Activated B cell treated with CpG ODN at 0.5 μM for 24 hours (primary cell): ENCODE results near the gene DIRAS3. TPM values are rescaled to one million over a fixed set of nuclear protein-coding genes. Genes with fewer than 3 reads are reported as not detected.

ENCODE experiments used
- ATAC-seq: fragments of 200-7000 bp; cut with Tn5 transposase; one replicate; pipeline ENCODE4 v1.10.0; 2021; ENCODE audit warnings: low read depth, mild to moderate bottlenecking, moderate library complexity
- CTCF ChIA-PET: fragments of 350-600 bp; sonication (Branson Sonifier 250); formaldehyde crosslinking; loops from one replicate; lab custom pipeline; 2021; ENCODE audit warnings: antibody characterized with exemption; lab: Charles Lee
- POLR2A ChIA-PET: fragments of 350-600 bp; sonication (Branson Sonifier 250); formaldehyde crosslinking; loops from one replicate; lab custom pipeline; 2021; ENCODE audit warnings: antibody characterized with exemption; lab: Charles Lee
- DNase-seq: peaks from one replicate; pipeline ENCODE4 v3.0.0; 2022
- H3K27ac Mint-ChIP-seq: one replicate; pipeline ENCODE4 v1.8.0; 2020; ENCODE audit warnings: mixed read lengths
- H3K27me3 Mint-ChIP-seq: one replicate; pipeline ENCODE4 v1.8.0; 2021; ENCODE audit warnings: mixed read lengths
- H3K36me3 Mint-ChIP-seq: one replicate; pipeline ENCODE4 v1.8.0; 2021; ENCODE audit warnings: low read depth, mixed read lengths
- H3K4me1 Mint-ChIP-seq: one replicate; pipeline ENCODE4 v1.8.0; 2021; ENCODE audit warnings: mixed read lengths
- H3K4me3 Mint-ChIP-seq: one replicate; pipeline ENCODE4 v1.8.0; 2020; ENCODE audit warnings: mild to moderate bottlenecking, mixed read lengths
- H3K9me3 Mint-ChIP-seq: one replicate; pipeline ENCODE4 v1.8.0; 2020; ENCODE audit warnings: mixed read lengths
- CTCF ChIP-seq: fragments of 200-600 bp; IDR thresholded peaks from one replicate; pipeline ENCODE4 v1.8.0; 2022; ENCODE audit warnings: antibody characterized with exemption, mild to moderate bottlenecking
- intact Hi-C: fragments of 100-400 bp; cut with micrococcal nuclease; formaldehyde crosslinking; loops from one replicate; pipeline ENCODE4 v1.15.1; 2024
- total RNA-seq: library from RNA; stranded (reverse); gene quantifications from 2 replicates; pipeline ENCODE4 v1.2.3, GENCODE V29; 2022

DIRAS3 gene
- total RNA-seq, 1 donor from 2014 or later = not detected

- no peak for TF ChIP-seq CTCF
- ATAC-seq = no peak
- no peaks in the 10 kb centered on the region for H3K4me1 Mint-ChIP-seq
- CTCF ChIA-PET = no interaction called here
- POLR2A ChIA-PET = no interaction called here
- intact Hi-C loops = no loop called here
- peaks cover 2% of the 10 kb centered on the region for H3K9me3 Mint-ChIP-seq
- no peak for DNase-seq
- no peak overlapping the region for H3K4me3 Mint-ChIP-seq
- no peak overlapping the region for H3K27ac Mint-ChIP-seq
- no peaks in the 10 kb centered on the region for H3K36me3 Mint-ChIP-seq
- peaks cover 2% of the 10 kb centered on the region for H3K27me3 Mint-ChIP-seq
Measured at GRCh38 chr1:68057050-68057449, 6.6 kb upstream of the DIRAS3 start.

- POLR2A ChIA-PET = no interaction called here
- CTCF ChIA-PET = no interaction called here
- no peaks in the 10 kb centered on the region for H3K4me1 Mint-ChIP-seq
- peaks cover 11% of the 10 kb centered on the region for H3K27me3 Mint-ChIP-seq
- H3K36me3 Mint-ChIP-seq = no peaks in the 10 kb centered on the region
- intact Hi-C loops = no loop called here
- no peak overlapping the region for H3K27ac Mint-ChIP-seq
- DNase-seq (no peak), ATAC-seq (no peak)
- no peak overlapping the region for H3K4me3 Mint-ChIP-seq
- no peak for TF ChIP-seq CTCF
- no peaks in the 10 kb centered on the region for H3K9me3 Mint-ChIP-seq
Measured at GRCh38 chr1:68051475-68051874, 1.0 kb upstream of the DIRAS3 start.

GRCh38 chr1:68047659-68048026 lies 2.8 kb downstream of the DIRAS3 start:
- ChIA-PET CTCF (no interaction called here), POLR2A (no interaction called here)
- intact Hi-C loops = no loop called here
- TF ChIP-seq CTCF = no peak
- Mint-ChIP-seq H3K27ac (no peak overlapping the region), H3K4me1 (no peaks in the 10 kb centered on the region), H3K27me3 (peaks cover 11% of the 10 kb centered on the region), H3K9me3 (no peaks in the 10 kb centered on the region), H3K4me3 (no peak overlapping the region), H3K36me3 (no peaks in the 10 kb centered on the region)
- DNase-seq (no peak), ATAC-seq (no peak)

DNA sequence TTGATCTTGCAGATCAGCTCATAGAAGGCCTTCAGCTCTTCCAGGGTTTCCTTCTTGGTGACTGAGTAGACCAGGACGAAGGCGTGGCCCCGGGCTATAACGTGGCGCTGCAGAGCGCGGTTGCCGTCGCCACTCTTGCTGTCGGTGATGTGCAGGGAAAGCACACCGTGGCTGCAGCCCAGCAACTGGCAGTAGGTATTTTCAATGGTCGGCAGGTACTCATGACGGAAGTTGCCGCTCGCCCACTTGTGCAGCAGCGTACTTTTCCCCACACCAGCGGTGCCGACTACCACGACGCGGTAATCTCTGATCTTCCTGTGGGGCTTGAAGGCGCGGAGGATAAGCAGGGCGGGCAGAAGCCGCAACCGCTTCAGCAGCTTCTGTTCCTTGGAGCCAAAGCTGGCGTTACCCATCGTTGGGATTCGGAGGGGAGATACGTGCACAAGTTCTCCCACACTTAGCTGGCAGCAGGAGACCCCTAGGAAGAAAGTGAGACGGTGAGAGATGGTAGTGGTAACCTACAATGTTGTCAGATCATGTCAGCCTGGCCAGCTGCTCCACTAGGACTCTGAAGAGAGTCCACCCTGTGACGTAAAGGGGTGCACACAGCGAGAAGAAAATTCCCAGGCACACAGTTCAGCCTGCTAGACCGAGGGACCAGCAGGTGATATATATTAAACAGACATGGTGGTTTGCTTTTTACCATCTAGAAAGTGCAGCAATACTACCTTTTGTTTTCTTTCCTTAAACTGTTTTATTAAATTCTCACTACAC lies 3.4 kb downstream of the DIRAS3 start:
- Mint-ChIP-seq H3K27me3 (peaks cover 9% of the 10 kb centered on the region), H3K36me3 (no peaks in the 10 kb centered on the region), H3K4me3 (no peak overlapping the region), H3K27ac (no peak overlapping the region), H3K9me3 (no peaks in the 10 kb centered on the region), H3K4me1 (no peaks in the 10 kb centered on the region)
- intact Hi-C loops = no loop called here
- CTCF ChIA-PET = no interaction called here
- ATAC-seq (no peak), DNase-seq (no peak)
- TF ChIP-seq CTCF = no peak
- POLR2A ChIA-PET = no interaction called here

GRCh38 chr1:68046423-68046822 lies 4.0 kb downstream of the DIRAS3 start:
- no peaks in the 10 kb centered on the region for H3K4me1 Mint-ChIP-seq
- no peak for TF ChIP-seq CTCF
- H3K36me3 Mint-ChIP-seq = no peaks in the 10 kb centered on the region
- peaks cover 2% of the 10 kb centered on the region for H3K9me3 Mint-ChIP-seq
- no peak overlapping the region for H3K27ac Mint-ChIP-seq
- ChIA-PET CTCF (no interaction called here), POLR2A (no interaction called here)
- DNase-seq (no peak), ATAC-seq (no peak)
- peaks cover 9% of the 10 kb centered on the region for H3K27me3 Mint-ChIP-seq
- intact Hi-C loops = no loop called here
- no peak overlapping the region for H3K4me3 Mint-ChIP-seq
